Lung (tissue), 12 donors: ENCODE results near the gene IFI6. TPM values are rescaled to one million over a fixed set of nuclear protein-coding genes. Genes with fewer than 3 reads are reported as not detected.
A peak's percentile ranks its signal among the peaks of the same experiment; 100 is the strongest.

Experiments
- ATAC-seq: fragments of 200-7000 bp; cut with Tn5 transposase; one replicate; pipeline ENCODE4 v1.9.1; 2020; ENCODE audit warnings: moderate number of reproducible peaks; ENCODE audit not compliant: insufficient read depth, low FRiP score
- DNase-seq, 3 donors: peaks; one replicate each; pipeline ENCODE4 v3.0.0-alpha.2; 2013 to 2017
- H3K27ac ChIP-seq, 2 donors: one replicate each; pipeline ENCODE4 v1.5.1; 2013; ENCODE audit warnings: mild to moderate bottlenecking in 2 of 2, moderate library complexity in 2 of 2, control low read depth in 1 of 2, inconsistent platforms in 1 of 2, low read depth in 1 of 2, low read length in 1 of 2
- H3K27me3 ChIP-seq, 3 donors: one replicate each; pipeline ENCODE4 v1.5.1; 2013; ENCODE audit warnings: low read length in 2 of 3; ENCODE audit not compliant: control insufficient read depth in 3 of 3, insufficient read depth in 3 of 3
- H3K36me3 ChIP-seq, 4 donors: one replicate each; pipeline ENCODE4 v1.5.1; 2013; ENCODE audit warnings: low read length in 4 of 4, mild to moderate bottlenecking in 1 of 4, moderate library complexity in 1 of 4; ENCODE audit not compliant: control insufficient read depth in 4 of 4, insufficient read depth in 4 of 4
- H3K4me1 ChIP-seq, 5 donors: one replicate each; pipeline ENCODE4 v1.5.1; 2013; ENCODE audit warnings: low read length in 5 of 5, mild to moderate bottlenecking in 2 of 5, moderate library complexity in 1 of 5; ENCODE audit not compliant: control insufficient read depth in 5 of 5, insufficient read depth in 5 of 5
- H3K4me3 ChIP-seq: one replicate; pipeline ENCODE4 v1.5.1; 2013; ENCODE audit warnings: mild to moderate bottlenecking, control low read depth, moderate library complexity
- H3K9ac ChIP-seq, 2 donors: one replicate each; pipeline ENCODE4 v1.5.1; 2013; ENCODE audit warnings: low read length in 2 of 2, control low read depth in 1 of 2; ENCODE audit not compliant: insufficient read depth in 1 of 2
- H3K9me3 ChIP-seq, 4 donors: one replicate each; pipeline ENCODE4 v1.5.1; 2013; ENCODE audit warnings: low read length in 3 of 4, mild to moderate bottlenecking in 1 of 4, moderate library complexity in 1 of 4; ENCODE audit not compliant: control insufficient read depth in 4 of 4, insufficient read depth in 3 of 4
- CTCF ChIP-seq: IDR thresholded peaks from 2 replicates; pipeline ENCODE4 v1.5.1; 2012; ENCODE audit warnings: mild to moderate bottlenecking; ENCODE audit errors: control extremely low read depth, extremely low read depth
- WGBS, 2 donors: extraction: QIAGEN DNeasy Blood & Tissue Kit; methylation state at CpG; one replicate each; pipeline ENCODE4 v1.1.7; 2013; 5-methylcytosine and 5-hydroxymethylcytosine counted together
- polyA plus RNA-seq, 2 donors: library from polyadenylated mRNA; stranded (reverse); fragments of 200-250 nt; gene quantifications; one replicate each; pipeline ENCODE4 v1.2.1, GENCODE V29; 2013
- total RNA-seq, 2 donors: library from RNA; depleted of rRNA in 1 of 2; stranded (reverse); fragments of >200 nt in 1 of 2; gene quantifications; one replicate each; pipeline ENCODE4 v1.2.1, GENCODE V29; 2014 to 2021
- donor health status: control.
- donor health status: control.
- donor health status: Bipolar disorder and iron deficiency.
- donor health status: healthy.
- donor health status: DM: yes; HTN: yes; CAD: no.

IFI6 gene
- total and polyA plus RNA-seq, 4 donors, result 36.0 to 383 (median 120) TPM

DNA sequence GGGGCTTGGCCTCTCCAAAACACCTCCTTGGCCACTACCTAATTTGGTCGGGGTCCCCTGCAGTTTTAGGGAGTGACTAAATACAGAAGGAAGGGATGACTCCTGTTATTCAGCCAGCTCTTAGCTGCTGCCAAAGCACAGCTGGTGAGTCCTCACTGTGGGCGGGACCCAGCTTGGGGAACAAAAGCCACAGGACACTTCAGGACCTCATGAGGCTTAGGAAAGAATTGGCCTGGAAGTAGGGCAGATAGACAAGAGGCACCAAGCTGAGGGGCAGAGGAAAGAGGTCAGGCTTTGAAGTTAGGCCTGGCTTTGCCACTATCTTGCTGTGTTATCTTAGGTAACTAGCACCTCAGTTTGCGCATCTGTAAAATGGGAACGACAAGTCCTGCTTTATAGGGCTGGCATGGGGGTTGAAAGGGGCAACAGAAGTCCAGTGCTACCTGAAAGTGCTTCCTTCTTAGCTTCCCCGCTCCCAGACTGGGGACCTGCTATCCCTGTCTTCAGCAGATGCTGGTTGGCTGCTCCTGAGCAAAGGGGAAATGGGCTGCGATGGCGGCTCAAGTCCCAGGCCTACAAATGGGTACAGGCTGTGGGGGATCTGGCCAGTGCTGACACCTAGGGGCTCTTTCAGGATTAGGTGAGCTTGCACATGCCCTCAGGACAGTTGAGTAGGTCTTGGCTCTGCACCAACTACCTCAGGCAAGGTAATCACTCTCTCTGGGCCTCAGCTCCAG lies 15.7 kb downstream of the IFI6 start:
- no peaks in the 10 kb centered on the region for H3K36me3 ChIP-seq
- H3K4me3 ChIP-seq, result no peak overlapping the region
- peak overlapping the region; percentile 48 to 76 for H3K27ac ChIP-seq
- no peaks in the 10 kb centered on the region for H3K9me3 ChIP-seq
- H3K4me1 ChIP-seq, result peaks cover 0 to 15% (median 0%) of the 10 kb centered on the region in 5 donors
- H3K27me3 ChIP-seq, result no peaks in the 10 kb centered on the region
- DNase-seq (peak in 2 of 3 donors; percentile 49 to 64), ATAC-seq (no peak)
- 79 to 81% methylated on average over 7 of the region's 7 CpGs for WGBS, 2 donors
- H3K9ac ChIP-seq, result no peak overlapping the region
- no peak for TF ChIP-seq CTCF

DNA sequence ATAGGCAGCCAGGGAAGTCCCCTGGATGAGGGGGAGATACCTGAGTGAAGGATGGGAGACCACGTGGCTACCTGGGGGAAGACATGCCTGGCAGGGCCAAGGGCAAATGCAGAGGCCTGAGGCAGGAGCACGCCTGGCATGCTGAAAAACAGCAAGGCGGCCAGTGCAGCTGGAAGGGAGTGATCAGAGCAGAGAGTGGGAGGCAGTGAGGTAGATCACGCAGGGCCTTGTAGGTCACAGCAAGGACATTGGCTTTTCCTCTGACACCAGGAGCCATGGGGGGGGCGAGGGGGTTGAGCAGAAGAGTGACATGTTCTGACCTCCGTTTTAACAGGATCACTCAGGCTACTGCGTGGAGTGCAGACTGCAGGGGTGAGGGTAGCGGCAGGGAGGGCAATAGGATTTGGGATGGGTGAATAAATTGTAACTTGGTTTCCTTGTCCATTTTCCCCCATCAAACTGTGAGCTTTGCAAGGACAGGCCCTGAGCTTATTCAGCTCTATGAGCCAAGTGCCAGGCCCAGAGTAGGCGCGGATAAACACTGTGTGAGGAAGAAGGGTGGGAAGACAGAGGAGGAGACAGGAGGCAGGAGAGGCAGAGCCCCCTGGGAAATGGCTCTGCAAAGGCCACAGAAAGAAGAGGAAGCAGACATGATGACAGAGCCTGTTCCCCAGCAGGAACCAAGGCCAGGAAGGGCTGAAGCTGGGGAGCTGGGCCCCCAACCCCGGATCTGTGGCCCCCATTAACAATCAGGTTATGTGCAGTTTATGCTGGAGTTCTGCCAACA lies 16.6 kb downstream of the IFI6 start:
- Histone ChIP-seq H3K36me3 (no peaks in the 10 kb centered on the region), H3K27ac (peak overlapping the region; percentile 49 to 76), H3K4me1 (peaks cover 5 to 17% (median 10%) of the 10 kb centered on the region in 5 donors), H3K9me3 (no peaks in the 10 kb centered on the region), H3K27me3 (no peaks in the 10 kb centered on the region), H3K4me3 (no peak overlapping the region), H3K9ac (peak overlapping the region in 1 of 2 donors; percentile 9)
- DNase-seq (no peak), ATAC-seq (no peak)
- WGBS, 2 donors, result 59 to 74% methylated on average over 11 of the region's 11 CpGs
- no peak for TF ChIP-seq CTCF

- no peak for TF ChIP-seq CTCF
- Histone ChIP-seq H3K9ac (no peak overlapping the region), H3K36me3 (no peaks in the 10 kb centered on the region), H3K27me3 (no peaks in the 10 kb centered on the region), H3K4me3 (no peak overlapping the region), H3K9me3 (no peaks in the 10 kb centered on the region), H3K27ac (no peak overlapping the region), H3K4me1 (peaks cover 6 to 17% (median 10%) of the 10 kb centered on the region in 5 donors)
- ATAC-seq, result no peak
- DNase-seq, result no peak
- 90 to 91% methylated on average over 5 of the region's 5 CpGs for WGBS, 2 donors
These were observed 19.7 kb downstream of the IFI6 start for GRCh38 chr1:27652111-27652864.
